Trophoblast cell (in vitro differentiated cells and primary cell): ENCODE results near the gene GAB2.

Source experiments
- DNase-seq, 2 donors: peaks; one replicate each; pipeline ENCODE4 v3.0.0-alpha.2; 2016
- H2AFZ ChIP-seq: 2 replicates; pipeline ENCODE4 v1.6.1; 2013; ENCODE audit warnings: low read length, moderate library complexity, mild to moderate bottlenecking; ENCODE audit not compliant: insufficient read depth, poor library complexity
- H2AK5ac ChIP-seq: 2 replicates; pipeline ENCODE4 v1.6.1; 2013; ENCODE audit warnings: mild to moderate bottlenecking, low read length
- H2BK120ac ChIP-seq: 2 replicates; pipeline ENCODE4 v1.6.1; 2013; ENCODE audit warnings: low read length, mild to moderate bottlenecking, moderate library complexity; ENCODE audit not compliant: insufficient read depth, poor library complexity
- H2BK12ac ChIP-seq: 2 replicates; pipeline ENCODE4 v1.6.1; 2013; ENCODE audit warnings: mild to moderate bottlenecking, low read length, moderate library complexity
- H2BK5ac ChIP-seq: 2 replicates; pipeline ENCODE4 v1.6.1; 2013; ENCODE audit warnings: low read length, low read depth, moderate library complexity, mild to moderate bottlenecking; ENCODE audit not compliant: poor library complexity
- H3K14ac ChIP-seq: 2 replicates; pipeline ENCODE4 v1.6.1; 2013; ENCODE audit warnings: mild to moderate bottlenecking, low read length
- H3K18ac ChIP-seq: 2 replicates; pipeline ENCODE4 v1.6.1; 2013; ENCODE audit warnings: mild to moderate bottlenecking, low read length
- H3K23ac ChIP-seq: 2 replicates; pipeline ENCODE4 v1.6.1; 2013; ENCODE audit warnings: low read length
- H3K27ac ChIP-seq: 2 replicates; pipeline ENCODE4 v1.5.1; 2013; ENCODE audit warnings: low read depth, mild to moderate bottlenecking, inconsistent platforms, low read length, moderate library complexity
- H3K27me3 ChIP-seq: 2 replicates; pipeline ENCODE4 v1.6.1; 2013; ENCODE audit warnings: inconsistent platforms, mild to moderate bottlenecking, low read length, moderate library complexity; ENCODE audit not compliant: insufficient read depth
- H3K36me3 ChIP-seq, 2 experiments: 1 replicate in 1 of 2; 2 replicates in 1 of 2; pipeline ENCODE4 v1.6.1; 2013; ENCODE audit warnings: low read length in 2 of 2, mild to moderate bottlenecking in 2 of 2, moderate library complexity in 1 of 2; ENCODE audit not compliant: insufficient read depth in 2 of 2, control insufficient read depth in 1 of 2
- H3K4ac ChIP-seq: 2 replicates; pipeline ENCODE4 v1.6.1; 2013; ENCODE audit warnings: low read depth, mild to moderate bottlenecking, low read length, moderate library complexity
- H3K4me1 ChIP-seq, 2 experiments: 1 replicate in 1 of 2; 2 replicates in 1 of 2; pipeline ENCODE4 v1.6.1; 2013; ENCODE audit warnings: low read length in 2 of 2, mild to moderate bottlenecking in 2 of 2, moderate library complexity in 1 of 2; ENCODE audit not compliant: insufficient read depth in 2 of 2, control insufficient read depth in 1 of 2
- H3K4me2 ChIP-seq: 2 replicates; pipeline ENCODE4 v1.6.1; 2013; ENCODE audit warnings: inconsistent platforms, mild to moderate bottlenecking, low read length, moderate library complexity
- H3K4me3 ChIP-seq: 2 replicates; pipeline ENCODE4 v1.5.1; 2013; ENCODE audit warnings: mild to moderate bottlenecking, low read depth, low read length, inconsistent platforms
- H3K79me1 ChIP-seq: one replicate; pipeline ENCODE4 v1.6.1; 2013; ENCODE audit warnings: low read length
- H3K79me2 ChIP-seq: 2 replicates; pipeline ENCODE4 v1.6.1; 2013; ENCODE audit warnings: low read length, mild to moderate bottlenecking; ENCODE audit not compliant: control insufficient read depth, insufficient read depth, poor library complexity
- H3K9ac ChIP-seq: 2 replicates; pipeline ENCODE4 v1.6.1; 2013; ENCODE audit warnings: mild to moderate bottlenecking, low read length
- H3K9me3 ChIP-seq: 2 replicates; pipeline ENCODE4 v1.6.1; 2013; ENCODE audit warnings: low read depth, mild to moderate bottlenecking, control low read depth, inconsistent platforms, low read length; ENCODE audit not compliant: insufficient read depth
- H4K12ac ChIP-seq: 2 replicates; pipeline ENCODE4 v1.6.1; 2013; ENCODE audit warnings: low read depth, mild to moderate bottlenecking, low read length, moderate library complexity
- H4K8ac ChIP-seq: 2 replicates; pipeline ENCODE4 v1.6.1; 2013; ENCODE audit warnings: low read depth, mild to moderate bottlenecking, low read length, moderate library complexity
- H4K91ac ChIP-seq: one replicate; pipeline ENCODE4 v1.6.1; 2013; ENCODE audit warnings: low read depth, mild to moderate bottlenecking, low read length, moderate library complexity
- WGBS: extraction: QIAGEN DNeasy Blood & Tissue Kit; methylation state at CpG from one replicate; pipeline ENCODE4 v1.1.7; 2013; ENCODE audit warnings: missing lambda C conversion rate; ENCODE audit not compliant: insufficient read length, insufficient coverage; ENCODE audit errors: extremely low coverage; 5-methylcytosine and 5-hydroxymethylcytosine counted together

Gene GAB2

DNA sequence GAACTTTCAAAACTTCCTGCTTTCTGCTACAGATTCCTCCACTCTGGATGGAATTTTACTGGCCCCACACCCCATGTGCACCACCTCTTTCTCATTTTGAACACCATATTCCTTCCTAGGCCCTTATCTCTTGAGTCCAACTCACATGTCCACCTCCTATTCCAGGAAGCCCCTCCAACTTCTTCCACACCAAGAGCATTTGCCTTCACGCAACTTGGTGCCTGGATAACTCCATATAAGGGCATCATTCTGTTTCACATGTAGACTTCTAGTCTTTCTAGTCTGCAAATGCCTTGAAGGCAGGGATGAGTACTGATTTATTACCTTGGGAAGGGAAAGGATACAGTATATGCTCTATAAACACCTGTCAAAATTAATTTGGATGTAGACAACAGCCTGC, 17.5 kb downstream of the GAB2 start:
- no peak overlapping the region for H3K23ac ChIP-seq
- no peak overlapping the region for H4K8ac ChIP-seq
- peak overlapping the region; percentile 76 for H2BK120ac ChIP-seq
- H3K27ac ChIP-seq, result peak overlapping the region; percentile 61
- peaks cover 14% of the 10 kb centered on the region for H3K79me1 ChIP-seq
- H2AFZ ChIP-seq, result no peak overlapping the region
- H4K12ac ChIP-seq, result no peak overlapping the region
- no peak overlapping the region for H2AK5ac ChIP-seq
- no peak overlapping the region for H3K4me2 ChIP-seq
- H2BK12ac ChIP-seq, result peak overlapping the region; percentile 82
- H3K4me3 ChIP-seq, result no peak overlapping the region
- H3K4me1 ChIP-seq, result peaks cover 7 to 27% of the 10 kb centered on the region in 2 experiments
- peak overlapping the region; percentile 76 for H3K4ac ChIP-seq
- H3K27me3 ChIP-seq, result no peaks in the 10 kb centered on the region
- peak overlapping the region; percentile 46 for H3K18ac ChIP-seq
- H3K79me2 ChIP-seq, result peaks cover 18% of the 10 kb centered on the region
- H2BK5ac ChIP-seq, result peak overlapping the region; percentile 61
- peak overlapping the region; percentile 80 for H3K14ac ChIP-seq
- H4K91ac ChIP-seq, result peak overlapping the region; percentile 57
- no peaks in the 10 kb centered on the region for H3K36me3 ChIP-seq
- no peak for DNase-seq
- no CpG with 5 or more reads among the region's 1 CpG for WGBS
- no peaks in the 10 kb centered on the region for H3K9me3 ChIP-seq
- H3K9ac ChIP-seq, result no peak overlapping the region

DNA sequence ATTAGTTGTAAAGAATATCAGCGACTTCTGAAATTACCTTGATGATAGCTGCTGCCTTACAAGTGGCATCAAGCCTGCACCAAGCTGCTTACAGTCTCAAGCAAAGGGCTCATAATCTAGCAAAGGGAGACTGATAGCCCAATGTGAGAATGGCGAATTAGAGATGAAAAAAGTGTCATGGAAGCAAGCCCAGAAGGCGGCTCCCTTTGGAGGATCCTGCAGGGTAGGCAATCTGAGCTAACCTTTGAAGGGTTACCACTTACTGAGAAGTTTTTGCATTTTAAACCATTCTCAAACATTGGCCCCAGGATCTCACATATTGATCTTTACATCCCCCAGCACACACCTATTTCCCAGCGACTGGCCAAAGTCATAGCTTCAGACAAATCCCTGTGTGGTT, 18.5 kb downstream of the GAB2 start:
- no peak overlapping the region for H3K4me2 ChIP-seq
- H3K36me3 ChIP-seq, result peaks cover 0 to 4% of the 10 kb centered on the region in 2 experiments
- no peak for DNase-seq

DNA sequence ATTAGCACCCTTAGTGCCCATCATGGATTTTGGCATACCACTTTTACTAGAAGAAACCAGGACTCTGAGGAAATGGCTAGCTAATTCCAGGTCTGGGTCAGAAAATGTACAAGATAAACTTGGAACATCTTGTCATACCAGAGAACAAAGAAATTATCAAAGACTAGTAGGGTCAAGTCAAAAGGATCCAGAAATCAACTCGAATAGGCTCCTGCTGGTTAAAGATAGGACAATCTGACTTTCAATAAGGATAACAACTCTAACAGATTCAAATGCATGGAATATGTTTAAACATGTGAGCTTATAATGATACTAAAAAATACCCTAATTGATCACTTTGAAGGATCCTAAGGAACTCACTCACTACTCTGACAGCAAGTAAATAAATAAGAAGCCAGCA, 18.9 kb downstream of the GAB2 start:
- H4K8ac ChIP-seq, result no peak overlapping the region
- no CpG with 5 or more reads among the region's 1 CpG for WGBS
- no peak overlapping the region for H2AFZ ChIP-seq
- H4K12ac ChIP-seq, result no peak overlapping the region
- no peak overlapping the region for H3K9ac ChIP-seq
- no peak overlapping the region for H3K4me2 ChIP-seq
- no peak overlapping the region for H3K4me3 ChIP-seq
- H3K14ac ChIP-seq, result no peak overlapping the region
- H3K27ac ChIP-seq, result no peak overlapping the region
- no peaks in the 10 kb centered on the region for H3K9me3 ChIP-seq
- no peaks in the 10 kb centered on the region for H3K27me3 ChIP-seq
- no peak overlapping the region for H2BK5ac ChIP-seq
- H3K4me1 ChIP-seq, result peaks cover 9 to 29% of the 10 kb centered on the region in 2 experiments
- H4K91ac ChIP-seq, result no peak overlapping the region
- no peak overlapping the region for H2BK12ac ChIP-seq
- H3K4ac ChIP-seq, result no peak overlapping the region
- DNase-seq, result no peak
- H2BK120ac ChIP-seq, result no peak overlapping the region
- no peak overlapping the region for H3K23ac ChIP-seq
- H3K36me3 ChIP-seq, result peaks cover 0 to 4% of the 10 kb centered on the region in 2 experiments
- H3K18ac ChIP-seq, result no peak overlapping the region
- peaks cover 17% of the 10 kb centered on the region for H3K79me1 ChIP-seq
- peaks cover 23% of the 10 kb centered on the region for H3K79me2 ChIP-seq
- no peak overlapping the region for H2AK5ac ChIP-seq

More for the DNA sequence above, 18.5 kb downstream of the GAB2 start:
- Histone ChIP-seq H3K18ac (no peak overlapping the region), H3K4me1 (peaks cover 9 to 30% of the 10 kb centered on the region in 2 experiments), H2AFZ (no peak overlapping the region), H3K27me3 (no peaks in the 10 kb centered on the region), H4K91ac (no peak overlapping the region), H4K12ac (no peak overlapping the region), H3K4me3 (no peak overlapping the region), H4K8ac (no peak overlapping the region), H3K23ac (no peak overlapping the region), H2BK12ac (no peak overlapping the region), H3K79me1 (peaks cover 17% of the 10 kb centered on the region), H3K4ac (peak overlapping the region; percentile 76), H2BK120ac (peak overlapping the region; percentile 5), H3K27ac (no peak overlapping the region), H3K79me2 (peaks cover 23% of the 10 kb centered on the region), H3K9ac (no peak overlapping the region), H3K14ac (no peak overlapping the region), H2AK5ac (no peak overlapping the region), H2BK5ac (peak overlapping the region; percentile 9), H3K9me3 (no peaks in the 10 kb centered on the region)
- no CpG with 5 or more reads among the region's 4 CpGs for WGBS

DNA sequence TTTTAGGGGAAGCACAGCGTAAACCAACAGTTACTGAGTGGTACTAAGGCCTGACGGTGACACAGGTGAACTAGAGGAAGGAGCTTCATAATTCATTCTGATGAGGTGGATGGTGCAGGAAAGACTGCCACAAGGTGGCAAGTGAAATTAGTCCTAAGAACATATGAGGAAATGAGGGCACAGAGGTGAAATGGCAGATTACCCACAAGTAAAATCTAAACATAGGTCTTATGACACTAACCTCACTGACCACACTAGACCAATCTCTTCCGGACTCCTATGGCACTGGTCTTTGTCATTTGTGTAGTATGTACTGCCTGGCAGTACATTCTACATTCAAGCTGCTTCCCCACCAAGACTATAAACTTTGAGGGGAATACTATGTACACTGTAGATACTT, 20.2 kb downstream of the GAB2 start:
- Histone ChIP-seq H3K14ac (peak overlapping the region; percentile 82), H3K79me2 (peaks cover 23% of the 10 kb centered on the region), H3K18ac (no peak overlapping the region), H3K23ac (no peak overlapping the region), H3K4me1 (peaks cover 11 to 31% of the 10 kb centered on the region in 2 experiments), H4K12ac (no peak overlapping the region), H2BK5ac (no peak overlapping the region), H3K27me3 (no peaks in the 10 kb centered on the region), H3K27ac (no peak overlapping the region), H2AFZ (no peak overlapping the region), H3K79me1 (peaks cover 19% of the 10 kb centered on the region), H4K8ac (no peak overlapping the region), H3K9me3 (no peaks in the 10 kb centered on the region), H3K9ac (no peak overlapping the region), H3K36me3 (peaks cover 0 to 4% of the 10 kb centered on the region in 2 experiments), H2BK12ac (no peak overlapping the region), H2BK120ac (no peak overlapping the region), H2AK5ac (no peak overlapping the region), H4K91ac (no peak overlapping the region), H3K4me3 (no peak overlapping the region), H3K4ac (peak overlapping the region; percentile 96), H3K4me2 (no peak overlapping the region)
- DNase-seq, result no peak
- whole genome bisulfite sequencing, result no CpG with 5 or more reads among the region's 3 CpGs
